ENCODE results near the gene LRGUK.

- TF ChIP-seq CTCF (IDR thresholded peaks at IDR 0.05; ENCODE audit: low read length), result no peak
- no peak for TF ChIP-seq EZH2 (IDR thresholded peaks at IDR 0.05; ENCODE audit: borderline replicate concordance, low read length)
These were observed 48.9 kb downstream of the LRGUK start for GRCh38 chr7:134176037-134176350.

All from OCI-LY1 (cell line).